A673 (cell line): ENCODE data around the gene FERMT2. TPM values are rescaled to one million over a fixed set of nuclear protein-coding genes. Genes with fewer than 3 reads are reported as not detected.

Experiments used
- BruUV-seq: library from RNA; stranded (reverse); fragments of 400-500 nt; replicated peaks from 2 replicates; lab custom pipeline; 2021; lab: Mats Ljungman, UMichigan
- CTCF ChIA-PET: fragments of 300-600 bp; sonication (Branson Sonifier 250); formaldehyde crosslinking; loops from one replicate; lab custom pipeline; 2022; ENCODE audit warnings: antibody characterized with exemption; lab: Charles Lee
- POLR2A ChIA-PET: fragments of 300-600 bp; sonication (Branson Sonifier 250); formaldehyde crosslinking; loops from one replicate; lab custom pipeline; 2022; ENCODE audit warnings: antibody characterized with exemption; ENCODE audit not compliant: low non-redundant PET; lab: Charles Lee
- DNase-seq: peaks from one replicate; pipeline ENCODE4 v3.0.0-alpha.2; 2015; ENCODE audit warnings: low spot score
- H3K27ac ChIP-seq: fragments of 200-600 bp; sonication (generic); 2 replicates; pipeline ENCODE4 v1.5.1; 2016; ENCODE audit warnings: mixed run types, low read depth, mild to moderate bottlenecking, mixed read lengths, antibody characterized with exemption, low read length; ENCODE audit not compliant: poor library complexity, severe bottlenecking
- H3K27me3 ChIP-seq: fragments of 200-600 bp; sonication (generic); replicated peaks from 2 replicates; pipeline ENCODE4 v1.6.1; 2017; ENCODE audit warnings: mixed run types, low read depth, mild to moderate bottlenecking, mixed read lengths, antibody characterized with exemption, low read length; ENCODE audit not compliant: insufficient read depth, poor library complexity
- H3K36me3 ChIP-seq: fragments of 200-600 bp; sonication (generic); 2 replicates; pipeline ENCODE4 v1.6.1; 2016; ENCODE audit warnings: mixed run types, mild to moderate bottlenecking, mixed read lengths, antibody characterized with exemption, low read length; ENCODE audit not compliant: insufficient read depth, poor library complexity, severe bottlenecking
- H3K4me1 ChIP-seq: fragments of 200-600 bp; sonication (generic); 2 replicates; pipeline ENCODE4 v1.6.1; 2017; ENCODE audit warnings: mixed run types, mild to moderate bottlenecking, mixed read lengths, antibody characterized with exemption, low read length; ENCODE audit not compliant: insufficient read depth, poor library complexity, severe bottlenecking
- H3K4me3 ChIP-seq: fragments of 200-600 bp; sonication (generic); 2 replicates; pipeline ENCODE4 v1.5.1; 2016; ENCODE audit warnings: low read depth, mixed run types, mild to moderate bottlenecking, mixed read lengths, low read length; ENCODE audit not compliant: poor library complexity, severe bottlenecking
- H3K9me3 ChIP-seq: fragments of 200-600 bp; sonication (generic); 2 replicates; pipeline ENCODE4 v1.6.1; 2016; ENCODE audit warnings: mixed run types, low read depth, mild to moderate bottlenecking, mixed read lengths, antibody characterized with exemption, low read length; ENCODE audit not compliant: poor library complexity, severe bottlenecking
- EZH2 ChIP-seq: fragments of 200-600 bp; sonication (generic); IDR thresholded peaks from 2 replicates; pipeline ENCODE4 v1.6.1; 2017; ENCODE audit warnings: borderline replicate concordance, low read depth, mild to moderate bottlenecking, mixed read lengths, antibody characterized with exemption, low read length; ENCODE audit not compliant: poor library complexity, severe bottlenecking
- intact Hi-C: fragments of 100-400 bp; cut with micrococcal nuclease; formaldehyde crosslinking; loops from one replicate; pipeline ENCODE4 v1.10.0; 2022; ENCODE audit not compliant: unreplicated experiment
- total RNA-seq: library from RNA; stranded (reverse); gene quantifications from 2 replicates; pipeline ENCODE4 v1.2.3, GENCODE V29; 2021
- TF ChIP-seq, protein P1 (sequence below): fragments of 300-800, 200-600 bp; sonication (generic); conservative IDR thresholded peaks from 2 replicates; pipeline ENCODE4 v1.5.1; 2017; ENCODE audit warnings: low read depth, mild to moderate bottlenecking, antibody characterized with exemption, low read length, moderate library complexity, mixed read lengths

Gene FERMT2
- total RNA-seq, 1 experiment from 2014 or later = 38.3 TPM

DNA sequence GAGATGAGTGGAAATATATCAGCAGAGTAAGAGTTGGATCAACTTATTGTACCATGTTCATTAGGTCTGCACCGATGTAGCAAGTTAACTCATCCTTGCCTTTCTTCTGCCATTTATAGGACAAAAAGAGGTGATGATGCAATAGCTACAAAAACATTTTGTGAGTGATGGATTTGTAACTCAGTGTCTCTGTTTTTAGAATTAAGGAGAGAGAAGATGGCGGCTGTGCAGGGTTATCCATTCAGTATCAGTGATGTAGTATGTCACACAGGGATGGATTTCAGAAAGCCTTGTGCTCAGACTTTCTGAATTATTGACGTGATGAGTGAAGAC lies 97.4 kb downstream of the FERMT2 start:
- Histone ChIP-seq H3K27me3 (no peaks in the 10 kb centered on the region), H3K4me1 (peaks cover 18% of the 10 kb centered on the region), H3K4me3 (no peak overlapping the region), H3K27ac (peak overlapping the region; percentile 45), H3K9me3 (no peaks in the 10 kb centered on the region), H3K36me3 (no peaks in the 10 kb centered on the region)
- no peak for DNase-seq
- intact Hi-C loops = no loop called here
- no TSS peak for BruUV-seq
- POLR2A ChIA-PET = no interaction called here
- CTCF ChIA-PET = no interaction called here
- TF ChIP-seq, protein P1, sequence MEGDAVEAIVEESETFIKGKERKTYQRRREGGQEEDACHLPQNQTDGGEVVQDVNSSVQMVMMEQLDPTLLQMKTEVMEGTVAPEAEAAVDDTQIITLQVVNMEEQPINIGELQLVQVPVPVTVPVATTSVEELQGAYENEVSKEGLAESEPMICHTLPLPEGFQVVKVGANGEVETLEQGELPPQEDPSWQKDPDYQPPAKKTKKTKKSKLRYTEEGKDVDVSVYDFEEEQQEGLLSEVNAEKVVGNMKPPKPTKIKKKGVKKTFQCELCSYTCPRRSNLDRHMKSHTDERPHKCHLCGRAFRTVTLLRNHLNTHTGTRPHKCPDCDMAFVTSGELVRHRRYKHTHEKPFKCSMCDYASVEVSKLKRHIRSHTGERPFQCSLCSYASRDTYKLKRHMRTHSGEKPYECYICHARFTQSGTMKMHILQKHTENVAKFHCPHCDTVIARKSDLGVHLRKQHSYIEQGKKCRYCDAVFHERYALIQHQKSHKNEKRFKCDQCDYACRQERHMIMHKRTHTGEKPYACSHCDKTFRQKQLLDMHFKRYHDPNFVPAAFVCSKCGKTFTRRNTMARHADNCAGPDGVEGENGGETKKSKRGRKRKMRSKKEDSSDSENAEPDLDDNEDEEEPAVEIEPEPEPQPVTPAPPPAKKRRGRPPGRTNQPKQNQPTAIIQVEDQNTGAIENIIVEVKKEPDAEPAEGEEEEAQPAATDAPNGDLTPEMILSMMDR = no peak
- TF ChIP-seq EZH2 = no peak

DNA sequence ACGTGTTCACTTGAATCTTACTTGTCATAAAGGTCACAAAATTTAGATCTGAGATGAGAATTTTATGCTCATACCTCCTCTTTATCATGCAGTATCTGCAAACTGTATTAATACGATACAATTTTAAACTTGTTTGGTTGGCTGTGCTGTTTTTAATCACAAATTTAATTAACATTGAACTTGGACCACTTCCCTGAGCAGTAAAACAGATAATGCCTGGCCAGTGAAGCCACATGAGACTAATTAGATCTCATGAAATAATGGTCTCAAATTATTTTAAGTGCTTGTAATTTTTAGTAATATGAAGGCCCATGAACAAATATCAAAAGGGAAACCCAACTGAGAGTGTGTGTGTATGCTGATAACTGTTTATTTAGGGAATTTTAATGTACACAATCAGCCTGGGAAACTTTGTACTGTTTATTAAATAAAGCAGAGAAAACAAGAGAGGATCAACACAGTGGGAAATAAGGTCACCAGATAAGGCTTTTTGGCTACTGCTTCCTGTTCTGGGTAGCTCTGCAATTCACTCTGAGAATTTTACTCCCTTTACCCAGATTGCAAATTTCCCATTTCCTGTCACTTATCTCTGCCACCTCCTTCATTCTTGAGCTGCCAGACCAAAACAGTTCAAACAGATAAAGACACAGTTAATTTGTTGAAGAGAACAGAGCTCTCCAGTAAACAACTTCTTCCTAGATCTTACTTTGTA lies 97.9 kb downstream of the FERMT2 start:
- Histone ChIP-seq H3K4me3 (no peak overlapping the region), H3K27me3 (no peaks in the 10 kb centered on the region), H3K4me1 (peaks cover 18% of the 10 kb centered on the region), H3K36me3 (no peaks in the 10 kb centered on the region), H3K27ac (peak overlapping the region; percentile 45), H3K9me3 (no peaks in the 10 kb centered on the region)
- BruUV-seq = no TSS peak
- ChIA-PET POLR2A (no interaction called here), CTCF (no interaction called here)
- peak; percentile 80 for DNase-seq
- intact Hi-C loops = no loop called here
- TF ChIP-seq, protein P1 = no peak
- TF ChIP-seq EZH2 = no peak

DNA sequence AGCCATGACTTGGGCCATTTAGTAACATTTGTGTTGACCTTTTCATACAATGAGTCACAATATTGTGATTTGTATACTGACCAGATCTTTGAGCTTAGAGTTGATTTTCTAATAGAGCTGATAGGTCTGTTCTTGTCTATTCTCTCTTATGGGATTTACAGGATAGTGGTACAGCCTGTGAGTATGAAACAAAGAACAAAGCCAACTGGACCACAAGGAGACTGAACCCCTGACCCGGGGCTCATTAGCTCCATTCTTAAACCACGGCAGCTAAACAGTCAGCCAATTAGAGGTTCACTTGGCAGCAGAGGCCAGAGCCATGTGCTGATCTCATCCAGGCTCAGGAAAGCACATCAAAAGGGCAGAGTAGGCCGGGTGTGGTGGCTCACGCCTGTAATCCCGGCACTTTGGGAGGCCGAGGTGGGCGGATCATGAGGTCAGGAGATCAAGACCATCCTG lies 100.4 kb downstream of the FERMT2 start:
- BruUV-seq = no TSS peak
- no peak overlapping the region for H3K4me3 ChIP-seq
- intact Hi-C loops = no loop called here
- no peak overlapping the region for H3K27ac ChIP-seq
- no peak for DNase-seq
- CTCF ChIA-PET = interaction anchor here (0.6 kb wide), 1 partner anchor 111 kb away, joined by 3 read pairs; no protein-coding TSS in a partner anchor
- POLR2A ChIA-PET = no interaction called here
- no peaks in the 10 kb centered on the region for H3K9me3 ChIP-seq
- no peaks in the 10 kb centered on the region for H3K36me3 ChIP-seq
- no peaks in the 10 kb centered on the region for H3K27me3 ChIP-seq
- peaks cover 18% of the 10 kb centered on the region for H3K4me1 ChIP-seq
- TF ChIP-seq, protein P1 = no peak
- no peak for TF ChIP-seq EZH2
